ENCODE results near the gene DLG2.

The DLG2 gene

GRCh38 chr11:83569134-83569805 is 2057.9 kb downstream of the DLG2 start:
- DNase-seq (ENCODE audit: low spot score) = no peak

GRCh38 chr11:83568516-83568915 is 2058.6 kb downstream of the DLG2 start:
- no peak for DNase-seq (ENCODE audit: low spot score)

GRCh38 chr11:83566950-83567349 is 2060.2 kb downstream of the DLG2 start:
- peak; percentile 5 for DNase-seq (ENCODE audit: low spot score)

- DNase-seq (ENCODE audit: low spot score) = no peak
Observed at GRCh38 chr11:83564870-83565269, 2062.3 kb downstream of the DLG2 start.

GRCh38 chr11:83558281-83558680 is 2068.9 kb downstream of the DLG2 start:
- DNase-seq (ENCODE audit: low spot score) = no peak

- no peak for DNase-seq (ENCODE audit: low spot score)
Observed at GRCh38 chr11:83557653-83558052, 2069.5 kb downstream of the DLG2 start.

- no peak for DNase-seq (ENCODE audit: low spot score)
Observed at GRCh38 chr11:83554876-83555275, 2072.3 kb downstream of the DLG2 start.

GRCh38 chr11:83549984-83550667 is 2077.0 kb downstream of the DLG2 start:
- DNase-seq (ENCODE audit: low spot score) = no peak

GRCh38 chr11:83546368-83546767 is 2080.8 kb downstream of the DLG2 start:
- no peak for DNase-seq (ENCODE audit: low spot score)

- DNase-seq (ENCODE audit: low spot score) = no peak
Observed at GRCh38 chr11:83545494-83546260, 2081.5 kb downstream of the DLG2 start.

GRCh38 chr11:83544846-83545245 is 2082.3 kb downstream of the DLG2 start:
- no peak for DNase-seq (ENCODE audit: low spot score)

GRCh38 chr11:83543706-83544439 is 2083.3 kb downstream of the DLG2 start:
- DNase-seq (ENCODE audit: low spot score) = no peak

GRCh38 chr11:83542861-83543260 is 2084.3 kb downstream of the DLG2 start:
- no peak for DNase-seq (ENCODE audit: low spot score)

- no peak for DNase-seq (ENCODE audit: low spot score)
Observed at GRCh38 chr11:83540728-83541127, 2086.4 kb downstream of the DLG2 start.

- no peak for DNase-seq (ENCODE audit: low spot score)
Observed at GRCh38 chr11:83540112-83540675, 2086.9 kb downstream of the DLG2 start.

GRCh38 chr11:83538286-83538685 is 2088.9 kb downstream of the DLG2 start:
- DNase-seq (ENCODE audit: low spot score) = no peak

- DNase-seq (ENCODE audit: low spot score) = no peak
Observed at GRCh38 chr11:83537131-83537610, 2090.0 kb downstream of the DLG2 start.

- no peak for DNase-seq (ENCODE audit: low spot score)
Observed at GRCh38 chr11:83533166-83533565, 2094.0 kb downstream of the DLG2 start.

- no peak for DNase-seq (ENCODE audit: low spot score)
Observed at GRCh38 chr11:83528877-83529276, 2098.3 kb downstream of the DLG2 start.

- no peak for DNase-seq (ENCODE audit: low spot score)
Observed at GRCh38 chr11:83528225-83528624, 2098.9 kb downstream of the DLG2 start.

GRCh38 chr11:83523676-83524075 is 2103.5 kb downstream of the DLG2 start:
- no peak for DNase-seq (ENCODE audit: low spot score)

- DNase-seq (ENCODE audit: low spot score) = no peak
Observed at GRCh38 chr11:83522911-83523310, 2104.2 kb downstream of the DLG2 start.

Measured in SW480 (cell line).